NCI-H1105 treated with DMSO at 0.1 percent for 48 hours (cell line): ENCODE data around the gene TTC29.

ENCODE experiments used
- DNase-seq: peaks from one replicate; lab custom pipeline; 2025; lab: John Stamatoyannopoulos, UW

TTC29 gene, protein sequence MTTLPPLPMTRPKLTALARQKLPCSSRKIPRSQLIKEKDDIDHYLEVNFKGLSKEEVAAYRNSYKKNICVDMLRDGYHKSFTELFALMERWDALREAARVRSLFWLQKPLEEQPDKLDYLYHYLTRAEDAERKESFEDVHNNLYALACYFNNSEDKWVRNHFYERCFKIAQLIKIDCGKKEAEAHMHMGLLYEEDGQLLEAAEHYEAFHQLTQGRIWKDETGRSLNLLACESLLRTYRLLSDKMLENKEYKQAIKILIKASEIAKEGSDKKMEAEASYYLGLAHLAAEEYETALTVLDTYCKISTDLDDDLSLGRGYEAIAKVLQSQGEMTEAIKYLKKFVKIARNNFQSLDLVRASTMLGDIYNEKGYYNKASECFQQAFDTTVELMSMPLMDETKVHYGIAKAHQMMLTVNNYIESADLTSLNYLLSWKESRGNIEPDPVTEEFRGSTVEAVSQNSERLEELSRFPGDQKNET

DNA sequence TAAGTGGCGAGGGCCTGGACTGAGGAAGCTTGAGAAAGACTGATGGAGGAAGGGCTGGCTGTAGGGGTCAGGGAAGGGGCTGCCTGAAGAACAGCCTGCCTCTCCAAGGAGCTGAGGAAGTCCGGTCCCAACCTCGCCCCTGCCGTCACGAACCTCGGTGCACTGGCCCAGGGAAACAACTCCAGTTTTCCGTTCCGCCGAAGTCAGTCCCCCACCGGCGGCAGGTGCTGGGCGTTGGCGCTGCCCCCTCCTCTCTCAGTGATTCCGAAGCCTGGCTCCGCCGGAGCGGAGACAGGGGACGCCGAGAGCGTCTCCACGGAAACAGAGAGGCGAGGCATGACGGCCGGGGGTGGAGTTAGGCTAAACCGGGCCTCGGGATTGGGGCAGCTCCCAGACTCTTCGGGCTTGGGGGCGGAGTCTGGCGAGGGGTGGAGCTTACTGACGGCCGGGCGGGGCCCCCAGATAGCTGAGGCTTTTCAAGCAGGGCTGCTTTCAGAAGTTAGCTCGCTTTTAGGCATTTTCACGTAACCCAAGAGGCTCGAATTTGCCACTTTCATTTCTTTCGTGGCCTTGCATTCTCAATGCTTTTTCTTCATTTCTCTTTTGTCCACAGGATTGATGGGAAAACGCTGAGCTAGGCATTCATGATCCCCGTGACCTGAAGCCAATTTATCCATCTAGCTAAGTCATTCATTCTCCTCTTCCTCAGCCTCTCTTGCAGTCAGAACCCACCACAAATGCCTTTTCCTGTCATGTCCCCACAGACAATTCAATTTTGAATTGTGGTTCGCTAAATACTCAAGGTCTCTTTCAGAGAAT is at the start of gene TTC29:
Gene TTC29, minus strand, starts transcription at position 309 of the 819 bp plus-strand sequence. CDS start 5,969 bp downstream, outside the sequence.
- DNase-seq: peak; percentile 82

DNA sequence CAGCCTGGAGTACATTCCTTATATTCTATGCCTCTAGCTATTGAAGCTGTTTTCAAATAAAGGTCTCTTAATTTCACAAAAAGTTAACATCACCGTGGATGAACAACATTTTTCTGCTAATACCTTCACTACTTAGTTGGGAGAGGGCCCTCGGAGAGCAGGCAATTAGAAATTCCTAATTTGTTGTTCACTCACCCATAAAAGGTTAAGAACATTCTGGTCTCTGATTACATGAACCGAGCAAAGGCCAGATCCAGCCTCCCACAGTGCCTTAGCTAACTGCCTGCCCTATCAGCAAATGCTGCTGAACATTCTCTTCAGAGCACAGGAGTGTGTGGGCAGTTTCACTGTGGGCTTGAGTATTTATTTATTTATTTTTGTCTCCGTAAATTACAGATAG is 36.0 kb upstream of the TTC29 start:
- DNase-seq: no peak

DNA sequence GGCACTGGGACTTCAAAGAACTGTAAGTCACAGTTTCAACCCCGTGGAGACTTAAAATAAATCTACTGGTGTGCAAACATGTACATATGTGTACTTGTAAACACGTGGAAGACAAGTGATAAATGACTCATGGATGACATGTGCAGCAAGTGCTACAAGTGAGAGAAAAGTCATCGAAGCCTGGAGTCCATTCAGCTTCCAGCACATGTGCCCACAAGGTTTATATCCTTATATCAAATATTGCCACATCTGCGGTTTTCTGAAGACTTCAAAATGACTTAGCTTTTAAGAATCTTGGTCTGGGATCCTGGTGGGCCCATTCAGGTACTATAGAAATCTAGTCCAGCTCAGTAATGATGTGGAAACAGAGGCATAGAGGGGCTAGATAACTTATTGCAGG is 33.0 kb upstream of the TTC29 start:
- no peak for DNase-seq

DNA sequence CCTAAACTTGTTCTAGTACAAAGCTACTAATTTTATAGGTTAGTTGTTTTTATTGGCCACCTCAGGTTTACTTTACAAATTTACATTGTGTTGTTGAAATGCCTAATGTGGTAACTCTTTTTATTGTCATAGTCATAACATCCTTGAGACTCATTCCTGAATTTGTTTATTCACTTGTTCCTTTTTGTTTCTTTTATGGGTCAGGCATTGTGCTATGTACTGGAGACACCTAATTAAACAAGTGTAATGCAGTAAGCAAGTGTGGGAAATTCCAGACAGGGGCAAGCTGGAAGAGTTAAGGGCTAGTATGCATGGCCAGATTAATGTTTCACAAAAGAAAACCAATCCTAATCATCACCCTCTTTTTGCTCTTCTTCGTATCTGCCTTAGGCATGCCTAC is 30.5 kb upstream of the TTC29 start:
- DNase-seq: no peak

DNA sequence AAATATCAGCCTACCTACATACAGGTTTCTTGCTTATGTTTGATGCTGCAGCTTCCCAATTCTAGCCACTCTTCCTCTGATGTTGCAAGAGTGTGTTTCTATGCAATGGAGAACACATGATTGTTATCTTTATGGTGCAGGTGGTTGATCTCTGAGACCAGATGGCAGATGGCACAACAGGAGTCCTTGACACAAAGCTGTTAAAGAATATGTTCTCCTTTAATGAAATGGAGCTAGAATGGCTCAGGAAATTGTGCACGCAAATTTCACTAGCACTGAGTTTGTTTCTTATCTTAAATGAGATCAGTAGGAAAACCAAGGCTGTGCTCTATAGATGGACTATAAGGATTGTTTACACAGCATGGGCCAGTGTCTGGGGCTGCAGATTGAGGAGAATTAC is 29.9 kb upstream of the TTC29 start:
- peak; percentile 63 for DNase-seq

DNA sequence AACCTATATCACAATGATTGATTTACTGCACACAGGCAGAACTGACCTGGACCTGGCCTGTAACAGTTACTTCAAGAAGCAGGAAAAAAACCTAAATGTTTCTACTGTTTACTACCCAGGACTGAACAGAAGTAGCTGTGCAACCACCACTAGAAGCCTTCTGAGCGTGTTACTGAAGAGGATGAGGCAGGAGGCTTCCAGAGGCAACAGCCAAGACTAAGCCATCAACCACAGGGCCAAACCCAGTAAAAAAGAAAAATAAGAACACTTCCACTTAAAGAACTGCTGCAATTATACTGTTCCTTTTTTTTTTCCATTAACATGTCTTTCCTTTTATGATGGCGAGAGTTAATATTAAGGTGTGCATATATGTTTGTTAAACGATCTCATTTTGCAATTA is 29.4 kb upstream of the TTC29 start:
- no peak for DNase-seq

DNA sequence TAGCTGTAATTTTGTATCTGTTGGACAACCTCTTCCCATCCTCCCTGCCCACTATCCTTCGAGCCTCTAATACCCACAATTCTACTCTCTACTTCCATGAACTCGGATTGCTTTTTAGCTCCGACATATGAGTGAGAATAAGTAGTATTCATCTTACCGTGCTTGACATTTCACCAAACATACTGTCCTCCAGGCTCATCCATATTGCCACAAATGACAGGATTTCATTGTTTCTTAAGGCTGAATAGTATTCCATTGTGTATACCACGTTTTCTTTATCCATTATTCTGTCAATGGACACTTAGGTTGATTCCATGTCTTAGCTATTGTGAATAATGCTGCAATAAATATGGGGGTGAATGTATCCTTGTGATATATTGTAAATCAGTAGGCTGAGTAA is 26.4 kb upstream of the TTC29 start:
- no peak for DNase-seq

DNA sequence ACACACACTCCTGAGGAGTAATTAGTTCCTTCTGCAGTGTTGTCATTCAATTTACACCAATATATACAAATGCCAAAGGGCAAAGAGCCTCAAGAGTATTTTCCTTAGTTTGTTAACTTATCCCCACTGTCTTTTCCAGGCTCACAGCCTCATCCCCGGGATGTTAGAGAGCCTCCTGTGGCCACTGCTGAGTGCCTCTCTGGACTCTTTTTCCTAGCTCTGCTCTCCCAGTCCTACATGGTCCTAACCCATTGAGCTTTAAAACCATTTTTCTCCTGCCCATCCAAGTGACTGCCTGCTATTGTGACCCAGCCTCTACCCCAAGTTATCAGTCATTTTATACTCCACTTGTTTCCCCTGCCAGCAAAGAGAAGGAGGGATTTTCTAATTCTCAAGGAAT is 23.5 kb upstream of the TTC29 start:
- no peak for DNase-seq

DNA sequence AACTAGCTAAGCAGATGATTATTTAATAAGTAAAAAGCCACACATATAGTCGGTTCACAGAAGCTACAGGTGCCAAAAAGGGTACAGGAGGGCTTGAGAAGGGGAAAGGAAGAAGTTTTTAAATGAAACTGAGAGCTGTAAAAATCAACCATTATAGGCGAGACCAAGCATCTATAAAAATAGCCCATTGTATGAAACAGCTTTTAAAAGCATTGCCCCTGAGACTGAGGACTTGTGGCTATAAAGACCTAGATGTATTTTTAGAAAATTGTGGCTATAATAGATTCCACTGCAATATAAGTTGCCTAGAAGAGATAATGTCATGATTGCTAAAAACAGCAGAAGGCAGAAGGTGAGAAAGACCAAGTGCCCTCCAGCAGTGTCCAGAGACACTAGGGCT is 15.0 kb upstream of the TTC29 start:
- DNase-seq: no peak

DNA sequence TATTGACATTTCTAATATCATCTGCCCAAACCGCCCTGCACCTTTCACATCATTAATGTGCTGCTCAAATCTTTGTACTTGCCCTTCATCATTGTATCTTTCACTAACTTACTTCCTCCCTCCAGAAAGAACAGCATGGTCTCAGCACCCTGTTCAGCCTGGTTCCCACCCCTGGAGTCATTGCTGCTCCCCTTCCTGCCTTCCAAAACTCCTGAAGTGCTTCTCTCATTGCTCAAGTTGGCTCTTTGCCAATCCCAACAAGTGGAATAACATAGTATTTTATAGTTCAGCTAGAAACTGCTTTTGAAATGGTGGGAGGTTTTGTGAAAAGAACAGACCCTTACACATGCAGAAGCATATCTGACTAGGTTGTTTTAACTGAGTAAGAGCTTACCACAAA is 14.0 kb upstream of the TTC29 start:
- DNase-seq: peak; percentile 13

DNA sequence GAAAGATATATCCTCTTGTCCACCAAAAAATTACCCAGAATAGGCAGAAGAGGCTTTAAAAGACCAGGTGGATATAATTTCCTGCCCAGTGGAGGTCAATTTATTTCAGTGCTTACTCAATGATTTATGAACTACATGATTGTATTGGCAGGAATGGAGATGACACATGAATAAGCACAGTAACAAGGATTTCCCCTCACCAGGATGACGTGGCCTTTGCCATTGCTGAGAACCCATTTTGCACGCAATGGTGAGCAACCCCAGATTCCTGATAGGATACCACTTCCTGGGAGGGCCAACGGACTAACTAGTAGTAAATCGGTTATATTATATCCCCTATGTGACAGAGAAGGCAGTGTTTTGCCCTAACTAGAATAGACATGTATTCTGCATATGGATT is 11.6 kb upstream of the TTC29 start:
- DNase-seq: no peak

DNA sequence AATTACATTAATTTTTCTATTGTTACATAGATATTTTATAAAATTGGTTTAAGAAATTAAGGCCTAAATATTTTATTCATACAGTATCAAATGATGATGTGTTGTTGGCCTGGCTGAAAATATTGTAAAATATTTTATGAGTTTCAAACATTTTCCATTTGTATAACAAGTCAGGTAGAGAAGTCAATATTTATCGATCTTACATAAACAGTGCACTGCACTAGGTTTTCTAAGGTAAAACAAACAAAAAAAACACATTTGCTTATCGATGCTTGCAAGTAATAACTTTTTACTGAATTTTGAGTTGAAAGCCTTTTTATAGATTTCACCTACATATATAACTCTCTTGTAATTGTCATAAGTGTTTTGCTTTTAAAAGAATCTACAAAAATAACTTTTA is 7.2 kb upstream of the TTC29 start:
- no peak for DNase-seq

DNA sequence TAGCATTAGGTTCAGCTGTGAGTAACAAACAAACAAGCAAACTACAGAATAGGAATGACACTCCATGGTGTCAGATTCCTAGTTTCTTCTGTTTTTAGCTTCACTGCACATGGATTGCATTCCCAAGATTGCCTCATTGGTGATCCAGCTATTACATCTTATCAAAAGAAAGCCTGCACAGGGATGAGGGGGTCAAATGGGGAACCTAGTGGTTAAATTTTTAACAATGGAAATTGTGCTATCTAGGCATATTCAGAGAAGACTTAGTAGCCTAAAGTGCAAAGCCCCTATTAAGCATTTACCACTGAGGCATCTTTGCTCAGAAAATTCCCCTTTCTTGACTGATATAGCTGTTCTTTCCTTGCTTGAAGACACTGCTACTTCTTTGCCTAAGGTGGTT is 3.9 kb upstream of the TTC29 start:
- DNase-seq: no peak

DNA sequence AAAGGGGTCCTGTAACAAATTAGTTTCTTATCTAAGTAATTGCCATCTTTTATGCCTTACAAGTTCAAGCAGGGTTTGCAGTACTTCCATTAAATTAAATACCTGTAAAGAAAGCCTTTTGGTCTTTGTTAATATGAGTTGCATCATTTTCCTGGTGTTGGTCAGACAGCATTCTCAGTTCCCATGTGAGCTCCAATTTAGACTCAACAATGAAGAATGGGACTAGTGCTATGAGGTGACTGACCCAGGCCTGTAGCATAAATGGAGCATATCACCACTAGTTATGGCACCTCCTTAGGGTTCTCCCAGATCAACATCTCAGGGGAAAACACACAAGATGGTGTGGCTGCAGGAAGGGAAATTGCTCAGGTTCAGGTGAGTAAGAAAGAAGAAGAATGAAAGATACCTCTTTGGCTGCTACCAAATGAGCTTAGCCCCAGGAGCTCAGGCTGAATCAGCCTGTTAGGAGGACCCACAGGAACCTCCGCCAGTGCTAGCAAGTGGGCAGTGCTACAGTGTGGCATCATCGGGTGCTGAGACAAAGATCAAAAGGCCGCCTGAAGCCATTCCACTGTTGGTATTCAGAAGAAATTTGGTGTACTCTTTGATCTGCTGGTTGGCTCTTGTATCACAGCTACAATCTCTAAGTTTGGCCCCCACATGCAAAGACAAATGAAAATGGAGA is 1.8 kb downstream of the TTC29 start:
- no peak for DNase-seq

DNA sequence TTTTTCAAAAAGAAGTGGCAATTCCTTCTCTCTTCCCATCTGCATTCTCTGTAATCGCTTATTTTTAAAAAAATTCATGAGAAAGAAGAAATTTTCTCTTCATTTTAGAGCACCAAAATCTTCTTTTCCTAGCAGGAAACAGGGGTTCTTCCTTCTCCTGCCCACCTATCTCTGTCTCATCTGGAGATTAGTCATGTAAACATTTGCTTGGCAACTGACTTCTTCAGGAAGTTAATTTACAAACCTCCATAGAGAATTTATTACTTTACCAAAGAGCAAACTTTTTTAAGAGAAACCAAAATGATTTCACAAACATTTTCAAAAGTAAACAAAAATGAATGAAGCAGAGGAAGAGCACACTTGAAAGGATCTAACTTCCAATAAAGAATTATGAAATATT is 13.5 kb downstream of the TTC29 start:
- DNase-seq: no peak

DNA sequence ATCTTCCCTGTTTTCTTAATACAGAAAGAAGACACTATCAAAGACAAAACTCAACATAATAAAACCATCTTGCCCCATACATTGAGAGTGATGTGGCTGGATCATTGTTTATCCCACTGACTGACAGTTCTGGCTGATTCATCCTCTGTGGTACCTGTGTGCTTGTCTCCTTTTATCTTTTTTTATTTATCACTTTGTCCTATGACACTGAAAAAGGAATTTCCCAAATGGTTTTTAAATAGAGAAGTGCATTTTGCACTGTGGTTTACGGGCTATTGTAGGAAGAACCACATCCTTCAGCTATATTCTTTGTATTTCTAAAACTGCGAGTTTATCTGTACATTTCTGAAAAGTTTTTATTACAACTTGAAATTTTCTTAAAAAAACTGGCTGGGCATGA is 15.0 kb downstream of the TTC29 start:
- DNase-seq: no peak

DNA sequence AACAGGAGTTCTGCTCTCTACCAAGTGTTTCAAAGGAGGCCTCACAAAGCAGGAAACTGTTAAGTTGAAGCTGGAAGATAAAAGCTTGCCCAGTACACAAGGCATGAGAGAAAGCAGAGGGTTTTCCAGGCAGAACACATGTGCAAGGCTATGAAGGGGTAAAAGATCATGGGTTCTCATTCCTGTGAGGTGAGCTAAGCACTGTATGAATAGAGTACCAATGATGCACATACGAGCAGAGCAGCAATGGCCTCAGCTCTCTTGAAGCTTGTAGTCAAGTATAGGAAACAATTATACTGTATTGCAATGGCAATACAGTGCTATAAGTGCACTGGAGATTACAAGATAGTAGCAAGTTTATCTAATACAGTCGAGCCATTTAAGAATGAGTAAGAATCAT is 18.0 kb downstream of the TTC29 start:
- no peak for DNase-seq

DNA sequence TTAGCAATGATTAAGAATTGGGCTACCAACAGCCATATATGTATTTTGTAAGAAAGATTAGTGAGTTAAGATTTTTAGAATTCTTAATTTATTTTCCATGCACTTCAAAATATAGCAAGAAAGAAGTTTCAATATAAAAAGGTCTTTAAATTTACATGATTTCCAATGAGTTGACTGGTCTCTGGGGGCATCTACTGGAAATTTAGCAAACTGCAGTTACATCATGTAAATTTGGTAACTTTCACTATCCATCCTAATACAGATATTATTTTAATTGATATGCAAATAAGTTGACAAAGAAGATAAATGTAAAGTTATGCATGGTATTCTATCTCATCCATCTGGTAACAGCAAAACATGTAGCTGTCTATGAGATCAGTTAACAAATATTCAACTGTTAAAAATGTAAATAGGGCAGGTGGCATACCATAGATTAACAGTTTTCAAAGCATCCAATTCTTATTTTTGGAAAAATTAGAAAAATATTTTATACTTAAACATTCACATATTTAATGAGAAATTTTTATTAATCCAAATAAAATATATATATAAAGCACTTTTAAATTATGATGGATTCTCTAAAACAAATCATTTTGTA is 29.1 kb downstream of the TTC29 start:
- DNase-seq: peak; percentile 34

DNA sequence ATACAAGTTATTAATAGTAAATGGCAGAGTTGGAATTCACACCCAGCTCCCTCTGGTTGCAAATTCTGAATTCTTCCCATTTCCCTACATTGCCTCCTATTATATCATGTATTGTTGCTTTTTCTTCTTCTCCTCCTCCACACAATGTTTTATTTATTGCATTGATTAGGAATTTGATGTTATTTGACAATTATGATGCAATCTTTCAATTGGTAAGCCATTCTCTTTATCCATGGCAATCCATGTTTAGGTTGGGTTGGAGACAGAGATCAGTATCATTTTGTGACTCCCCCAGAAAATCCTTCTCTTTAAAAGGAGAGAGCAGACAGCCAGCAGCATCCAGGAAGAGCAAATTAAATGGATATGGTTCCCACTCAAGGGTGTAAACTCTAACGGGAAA is 30.5 kb downstream of the TTC29 start:
- DNase-seq: no peak

DNA sequence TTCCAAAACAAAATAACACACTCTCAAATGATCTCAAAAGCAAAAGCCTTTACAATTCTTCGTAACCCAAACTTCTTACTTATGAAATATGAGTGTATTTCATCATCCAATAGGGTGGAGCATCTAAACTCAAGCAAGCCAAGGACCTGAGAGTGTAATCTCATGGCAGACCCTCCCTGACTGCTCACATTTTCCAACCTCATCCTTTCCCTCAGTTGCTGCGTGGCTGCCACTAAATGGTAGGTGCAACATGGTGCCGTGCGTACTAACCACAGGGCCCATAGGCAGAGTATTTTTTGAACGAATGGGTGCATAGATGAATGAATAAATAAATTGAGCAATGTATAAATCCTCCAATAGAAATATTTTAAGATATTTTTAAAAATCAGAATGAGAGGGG is 45.4 kb downstream of the TTC29 start:
- DNase-seq: no peak

DNA sequence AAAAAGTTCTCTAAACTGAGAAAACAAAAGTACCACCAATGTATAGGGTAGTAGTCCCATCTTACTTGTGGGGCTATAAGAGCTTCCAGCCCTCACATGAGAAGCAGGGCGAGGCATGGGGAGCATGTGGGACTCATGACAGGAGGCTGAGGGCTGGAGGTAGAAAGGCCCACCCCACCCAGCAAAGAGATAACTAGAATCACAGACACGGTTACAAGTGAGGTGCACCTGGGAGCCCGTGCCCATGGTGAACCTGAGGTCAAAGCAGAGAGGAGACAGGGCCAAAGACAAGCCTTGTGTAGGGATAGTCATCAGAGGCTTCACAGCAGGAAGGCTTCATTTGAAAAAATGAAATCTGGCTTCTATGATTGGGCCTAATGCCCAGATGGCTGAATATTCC is 55.4 kb downstream of the TTC29 start:
- DNase-seq: no peak

DNA sequence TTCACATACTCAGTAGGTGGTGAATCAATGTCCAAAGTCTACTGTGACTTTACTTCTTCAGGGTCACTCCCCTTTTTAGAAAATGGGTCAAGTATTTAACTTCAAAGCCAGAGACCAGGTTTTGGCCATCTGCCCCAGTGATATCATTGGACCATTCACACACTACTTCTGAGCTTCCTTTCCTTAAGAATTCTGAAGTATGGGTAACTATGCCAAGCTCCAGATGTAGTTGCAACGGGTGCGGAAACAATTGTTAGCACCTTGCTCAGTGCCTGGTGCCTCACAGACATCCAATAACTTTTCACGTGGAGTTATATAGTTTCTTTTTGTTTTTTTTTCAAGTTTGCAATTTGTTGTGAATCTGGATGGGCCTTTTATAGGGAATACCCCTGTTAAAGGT is 62.6 kb downstream of the TTC29 start:
- no peak for DNase-seq
